ENCODE results near the gene MARCHF6. TPM values are rescaled to one million over a fixed set of nuclear protein-coding genes. Genes with fewer than 3 reads are reported as not detected.
A peak's percentile ranks its signal among the peaks of the same experiment; 100 is the strongest.

Gene MARCHF6, protein sequence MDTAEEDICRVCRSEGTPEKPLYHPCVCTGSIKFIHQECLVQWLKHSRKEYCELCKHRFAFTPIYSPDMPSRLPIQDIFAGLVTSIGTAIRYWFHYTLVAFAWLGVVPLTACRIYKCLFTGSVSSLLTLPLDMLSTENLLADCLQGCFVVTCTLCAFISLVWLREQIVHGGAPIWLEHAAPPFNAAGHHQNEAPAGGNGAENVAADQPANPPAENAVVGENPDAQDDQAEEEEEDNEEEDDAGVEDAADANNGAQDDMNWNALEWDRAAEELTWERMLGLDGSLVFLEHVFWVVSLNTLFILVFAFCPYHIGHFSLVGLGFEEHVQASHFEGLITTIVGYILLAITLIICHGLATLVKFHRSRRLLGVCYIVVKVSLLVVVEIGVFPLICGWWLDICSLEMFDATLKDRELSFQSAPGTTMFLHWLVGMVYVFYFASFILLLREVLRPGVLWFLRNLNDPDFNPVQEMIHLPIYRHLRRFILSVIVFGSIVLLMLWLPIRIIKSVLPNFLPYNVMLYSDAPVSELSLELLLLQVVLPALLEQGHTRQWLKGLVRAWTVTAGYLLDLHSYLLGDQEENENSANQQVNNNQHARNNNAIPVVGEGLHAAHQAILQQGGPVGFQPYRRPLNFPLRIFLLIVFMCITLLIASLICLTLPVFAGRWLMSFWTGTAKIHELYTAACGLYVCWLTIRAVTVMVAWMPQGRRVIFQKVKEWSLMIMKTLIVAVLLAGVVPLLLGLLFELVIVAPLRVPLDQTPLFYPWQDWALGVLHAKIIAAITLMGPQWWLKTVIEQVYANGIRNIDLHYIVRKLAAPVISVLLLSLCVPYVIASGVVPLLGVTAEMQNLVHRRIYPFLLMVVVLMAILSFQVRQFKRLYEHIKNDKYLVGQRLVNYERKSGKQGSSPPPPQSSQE
- total RNA-seq, result 53.9 and 64.8 TPM in 2 replicates

DNA sequence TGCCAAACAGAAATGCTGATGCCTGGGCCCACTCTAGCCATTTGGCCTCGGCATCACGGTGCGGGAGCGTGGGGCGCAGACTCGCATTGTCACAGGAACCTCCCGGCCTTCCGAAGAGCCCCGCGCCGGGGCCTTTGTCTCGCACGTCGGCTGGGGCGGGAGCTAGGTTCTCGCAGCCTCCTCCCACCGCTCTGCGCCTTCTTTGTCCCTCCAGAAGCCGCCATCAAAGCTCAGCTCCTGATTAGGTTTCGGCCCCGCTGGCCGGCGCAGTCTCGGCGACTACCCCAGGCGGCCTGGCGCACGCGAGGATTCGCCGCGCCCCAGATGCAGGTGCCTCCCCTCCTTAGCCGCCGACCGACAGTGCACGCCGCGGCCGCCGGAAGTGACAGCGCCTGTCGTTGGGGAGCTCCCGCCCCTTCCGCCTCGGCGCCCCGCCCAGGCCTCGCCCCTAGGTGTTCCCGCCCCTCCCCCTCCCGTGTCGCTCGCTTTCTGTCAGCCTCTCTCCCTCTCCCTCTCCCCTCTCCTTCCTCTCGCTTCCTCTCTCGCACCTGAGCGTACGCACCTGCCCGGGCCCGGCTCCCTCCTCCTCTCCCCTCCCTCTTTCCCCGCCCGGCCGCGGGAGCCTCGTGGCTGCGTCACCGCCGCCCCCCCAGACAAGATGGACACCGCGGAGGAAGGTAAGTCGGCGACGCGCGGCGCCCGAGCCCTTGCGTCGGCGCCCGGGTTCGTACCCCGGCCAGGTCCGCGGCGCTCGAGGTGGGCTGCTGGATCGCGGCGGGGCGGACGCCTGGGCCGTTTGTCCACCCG lies at the start of gene MARCHF6:
TSS of gene MARCHF6 (plus strand) at position 455 of the 807 bp plus-strand sequence. CDS start at position 659, 204 bp downstream.
- H3K4me3 ChIP-seq (ENCODE audit: insufficient read depth, low read length), result peak within 1 kb of the TSS; percentile 95
- H3K27ac ChIP-seq (ENCODE audit: low read depth, low read length), result peak within 1 kb of the TSS; percentile 95
- TF ChIP-seq, protein P1, sequence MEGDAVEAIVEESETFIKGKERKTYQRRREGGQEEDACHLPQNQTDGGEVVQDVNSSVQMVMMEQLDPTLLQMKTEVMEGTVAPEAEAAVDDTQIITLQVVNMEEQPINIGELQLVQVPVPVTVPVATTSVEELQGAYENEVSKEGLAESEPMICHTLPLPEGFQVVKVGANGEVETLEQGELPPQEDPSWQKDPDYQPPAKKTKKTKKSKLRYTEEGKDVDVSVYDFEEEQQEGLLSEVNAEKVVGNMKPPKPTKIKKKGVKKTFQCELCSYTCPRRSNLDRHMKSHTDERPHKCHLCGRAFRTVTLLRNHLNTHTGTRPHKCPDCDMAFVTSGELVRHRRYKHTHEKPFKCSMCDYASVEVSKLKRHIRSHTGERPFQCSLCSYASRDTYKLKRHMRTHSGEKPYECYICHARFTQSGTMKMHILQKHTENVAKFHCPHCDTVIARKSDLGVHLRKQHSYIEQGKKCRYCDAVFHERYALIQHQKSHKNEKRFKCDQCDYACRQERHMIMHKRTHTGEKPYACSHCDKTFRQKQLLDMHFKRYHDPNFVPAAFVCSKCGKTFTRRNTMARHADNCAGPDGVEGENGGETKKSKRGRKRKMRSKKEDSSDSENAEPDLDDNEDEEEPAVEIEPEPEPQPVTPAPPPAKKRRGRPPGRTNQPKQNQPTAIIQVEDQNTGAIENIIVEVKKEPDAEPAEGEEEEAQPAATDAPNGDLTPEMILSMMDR (IDR thresholded peaks at IDR 0.05; ENCODE audit: extremely low read depth, low read depth, low read length), result no peak
- DNase-seq (ENCODE audit: insufficient read length, low spot score, missing footprints), result peak; percentile 94
- no peaks in the 10 kb centered on the region for H3K27me3 ChIP-seq (ENCODE audit: insufficient read depth, low read length)
- H3K4me1 ChIP-seq (ENCODE audit: insufficient read depth, low read length), result peaks cover 29% of the 10 kb centered on the region
- H3K9me3 ChIP-seq (ENCODE audit: low read depth, low read length), result no peaks in the 10 kb centered on the region
- H3K79me2 ChIP-seq (ENCODE audit: insufficient read depth, low read length), result peaks cover 53% of the 10 kb centered on the region
- H3K4me2 ChIP-seq (ENCODE audit: insufficient read depth, low read length), result peak within 1 kb of the TSS; percentile 97
- peak within 1 kb of the TSS; percentile 89 for H2AFZ ChIP-seq (ENCODE audit: low read length)
- H4K20me1 ChIP-seq (ENCODE audit: insufficient read depth, low read length), result peaks cover 34% of the 10 kb centered on the region
- H3K36me3 ChIP-seq (ENCODE audit: insufficient read depth, low read length), result no peaks in the 10 kb centered on the region

DNA sequence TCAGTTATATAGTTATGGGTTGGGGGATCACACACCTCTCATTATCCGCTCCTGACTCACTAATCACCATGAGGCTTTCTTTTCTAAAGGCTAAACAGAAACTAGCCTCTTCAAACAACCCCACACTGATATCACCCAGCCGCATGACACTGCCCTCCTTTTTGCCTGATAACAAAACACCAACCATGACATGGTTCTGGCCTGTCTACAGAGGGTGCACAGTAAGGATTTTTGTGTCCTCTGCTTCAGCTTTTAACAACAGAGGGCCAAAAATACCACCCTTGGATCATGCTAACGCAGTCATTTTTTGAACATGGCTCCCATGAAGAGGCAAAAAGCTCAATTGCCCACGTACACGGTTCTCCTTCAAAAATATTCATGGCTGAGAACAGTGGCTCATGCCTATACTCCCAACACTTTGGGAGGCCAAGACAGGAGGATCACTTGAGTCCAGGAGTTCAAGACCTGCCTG lies 49.8 kb upstream of the MARCHF6 start:
- Histone ChIP-seq H3K79me2 (ENCODE audit: insufficient read depth, low read length) (peaks cover 6% of the 10 kb centered on the region), H2AFZ (ENCODE audit: low read length) (no peak overlapping the region), H4K20me1 (ENCODE audit: insufficient read depth, low read length) (peaks cover 2% of the 10 kb centered on the region), H3K4me2 (ENCODE audit: insufficient read depth, low read length) (no peak overlapping the region), H3K9me3 (ENCODE audit: low read depth, low read length) (no peaks in the 10 kb centered on the region), H3K27ac (ENCODE audit: low read depth, low read length) (no peak overlapping the region), H3K4me3 (ENCODE audit: insufficient read depth, low read length) (no peak overlapping the region), H3K4me1 (ENCODE audit: insufficient read depth, low read length) (peaks cover 6% of the 10 kb centered on the region), H3K36me3 (ENCODE audit: insufficient read depth, low read length) (no peaks in the 10 kb centered on the region), H3K27me3 (ENCODE audit: insufficient read depth, low read length) (no peaks in the 10 kb centered on the region)
- no peak for DNase-seq (ENCODE audit: insufficient read length, low spot score, missing footprints)
- TF ChIP-seq, protein P1 (IDR thresholded peaks at IDR 0.05; ENCODE audit: extremely low read depth, low read depth, low read length), result no peak

DNA sequence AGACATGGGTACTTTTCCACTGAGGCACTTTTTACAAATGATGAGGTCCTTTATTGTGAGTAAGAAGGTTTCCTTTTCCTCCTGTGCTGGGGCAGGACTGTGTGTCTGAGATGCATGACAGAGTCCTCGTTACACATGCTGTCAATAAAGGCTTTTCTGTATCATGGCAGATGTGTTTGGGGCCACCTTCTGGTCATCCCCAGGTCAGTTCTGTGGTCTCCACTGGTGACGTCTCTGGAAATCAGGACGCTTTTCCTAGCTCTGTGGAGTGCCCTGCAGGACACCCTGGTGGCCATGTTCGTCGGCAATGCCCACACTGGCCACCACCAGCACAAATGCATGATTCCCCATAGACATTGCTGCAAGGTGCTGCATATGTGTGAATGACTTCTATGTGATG lies 48.6 kb upstream of the MARCHF6 start:
- H3K4me1 ChIP-seq (ENCODE audit: insufficient read depth, low read length), result peaks cover 6% of the 10 kb centered on the region
- H3K36me3 ChIP-seq (ENCODE audit: insufficient read depth, low read length), result no peaks in the 10 kb centered on the region
- no peak overlapping the region for H3K4me3 ChIP-seq (ENCODE audit: insufficient read depth, low read length)
- H2AFZ ChIP-seq (ENCODE audit: low read length), result no peak overlapping the region
- H3K4me2 ChIP-seq (ENCODE audit: insufficient read depth, low read length), result no peak overlapping the region
- H3K79me2 ChIP-seq (ENCODE audit: insufficient read depth, low read length), result peaks cover 6% of the 10 kb centered on the region
- H3K9me3 ChIP-seq (ENCODE audit: low read depth, low read length), result no peaks in the 10 kb centered on the region
- no peak overlapping the region for H3K27ac ChIP-seq (ENCODE audit: low read depth, low read length)
- peaks cover 2% of the 10 kb centered on the region for H4K20me1 ChIP-seq (ENCODE audit: insufficient read depth, low read length)
- no peaks in the 10 kb centered on the region for H3K27me3 ChIP-seq (ENCODE audit: insufficient read depth, low read length)
- no peak for DNase-seq (ENCODE audit: insufficient read length, low spot score, missing footprints)
- TF ChIP-seq, protein P1 (IDR thresholded peaks at IDR 0.05; ENCODE audit: extremely low read depth, low read depth, low read length), result no peak

Data from osteoblast (primary cell).